ENCODE data around the gene CLMN.

Gene CLMN

GRCh38 chr14:95228240-95228639, 91.5 kb downstream of the CLMN start:
- no peak for TF ChIP-seq CTCF (IDR thresholded peaks at IDR 0.05)

- TF ChIP-seq CTCF (IDR thresholded peaks at IDR 0.05), result no peak
These were observed 92.3 kb downstream of the CLMN start for GRCh38 chr14:95227279-95227860.

- no peak for TF ChIP-seq CTCF (IDR thresholded peaks at IDR 0.05)
These were observed 92.9 kb downstream of the CLMN start for GRCh38 chr14:95226801-95227200.

- no peak for TF ChIP-seq CTCF (IDR thresholded peaks at IDR 0.05)
These were observed 94.3 kb downstream of the CLMN start for GRCh38 chr14:95225251-95225887.

- TF ChIP-seq CTCF (IDR thresholded peaks at IDR 0.05), result no peak
These were observed 96.8 kb downstream of the CLMN start for GRCh38 chr14:95222870-95223398.

GRCh38 chr14:95222151-95222631, 97.5 kb downstream of the CLMN start:
- TF ChIP-seq CTCF (IDR thresholded peaks at IDR 0.05), result no peak

GRCh38 chr14:95221531-95221930, 98.2 kb downstream of the CLMN start:
- no peak for TF ChIP-seq CTCF (IDR thresholded peaks at IDR 0.05)
